ENCODE measurements around the gene BYSL. TPM values are rescaled to one million over a fixed set of nuclear protein-coding genes. Genes with fewer than 3 reads are reported as not detected.
A peak's percentile ranks its signal among the peaks of the same experiment; 100 is the strongest.

Gene BYSL
- total and polyA plus RNA-seq, 9 of the 15 experiments (the other 6 are each of a cell fraction or from before 2014, with no cell fraction given) = 22.2 to 92.3 (median 53.4) TPM

DNA sequence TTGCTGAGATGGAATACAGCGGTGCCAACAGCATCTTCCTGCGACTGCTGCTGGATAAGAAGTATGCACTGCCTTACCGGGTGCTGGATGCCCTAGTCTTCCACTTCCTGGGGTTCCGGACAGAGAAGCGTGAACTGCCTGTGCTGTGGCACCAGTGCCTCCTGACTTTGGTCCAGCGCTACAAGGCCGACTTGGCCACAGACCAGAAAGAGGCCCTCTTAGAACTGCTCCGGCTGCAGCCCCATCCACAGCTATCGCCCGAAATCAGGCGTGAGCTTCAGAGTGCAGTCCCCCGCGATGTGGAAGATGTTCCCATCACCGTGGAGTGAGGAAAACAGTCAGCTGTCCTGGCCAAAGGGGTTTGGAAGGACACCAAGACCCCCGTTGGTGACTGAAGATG is 11.1 kb downstream of the BYSL start:
- Histone ChIP-seq H3K4me1 (replicated peaks in 1 of 2; ENCODE audit: control insufficient read depth in 2 of 2, insufficient read depth in 2 of 2, low read length in 2 of 2) (peaks cover 21 to 27% of the 10 kb centered on the region in 2 experiments), H3K27ac (ENCODE audit: extremely low read depth, low read depth, low read length) (no peak overlapping the region), H3K36me3 (ENCODE audit: control insufficient read depth, insufficient read depth, low read length) (peaks cover 98% of the 10 kb centered on the region), H3K4me3 (no peak overlapping the region), H3K27me3 (ENCODE audit: control insufficient read depth in 2 of 2, insufficient read depth in 2 of 2, low read length in 2 of 2) (no peaks in the 10 kb centered on the region), H3K4me2 (ENCODE audit: insufficient read depth, low read length) (no peak overlapping the region), H3K9me3 (replicated peaks; ENCODE audit: control insufficient read depth, insufficient read depth, low read depth, low read length) (no peaks in the 10 kb centered on the region), H2AFZ (ENCODE audit: low read depth, low read length) (no peak overlapping the region), H4K20me1 (replicated peaks; ENCODE audit: control insufficient read depth, insufficient read depth, low read length) (peaks cover 18% of the 10 kb centered on the region), H3K9me1 (ENCODE audit: control insufficient read depth, insufficient read depth, low read length) (peaks cover 1% of the 10 kb centered on the region), H3K79me2 (ENCODE audit: control insufficient read depth, insufficient read depth, low read length) (peaks cover 49% of the 10 kb centered on the region), H3K9ac (ENCODE audit: insufficient read depth in 1 of 2, low read depth in 2 of 2, low read length in 2 of 2) (no peak overlapping the region; a peak in 1 of 4 replicates)
- intact Hi-C loops (cut with micrococcal nuclease) = loop anchor here (10.0 kb wide), 1 partner anchor 262 kb away; the partner anchor contains the start of gene GUCA1B
- TF ChIP-seq ARID1B (IDR thresholded peaks at IDR 0.05) (no peak), GATAD2B (IDR thresholded peaks at IDR 0.05; ENCODE audit: borderline replicate concordance) (no peak), C11orf30 (IDR thresholded peaks at IDR 0.05; ENCODE audit: low read depth) (no peak), RBFOX2 (IDR thresholded peaks at IDR 0.05; ENCODE audit: low read depth, low read length) (peak; percentile 49), POLR2G (IDR thresholded peaks at IDR 0.05; ENCODE audit: low read depth, low read length) (peak; percentile 64)
- TF ChIP-seq, protein P1, sequence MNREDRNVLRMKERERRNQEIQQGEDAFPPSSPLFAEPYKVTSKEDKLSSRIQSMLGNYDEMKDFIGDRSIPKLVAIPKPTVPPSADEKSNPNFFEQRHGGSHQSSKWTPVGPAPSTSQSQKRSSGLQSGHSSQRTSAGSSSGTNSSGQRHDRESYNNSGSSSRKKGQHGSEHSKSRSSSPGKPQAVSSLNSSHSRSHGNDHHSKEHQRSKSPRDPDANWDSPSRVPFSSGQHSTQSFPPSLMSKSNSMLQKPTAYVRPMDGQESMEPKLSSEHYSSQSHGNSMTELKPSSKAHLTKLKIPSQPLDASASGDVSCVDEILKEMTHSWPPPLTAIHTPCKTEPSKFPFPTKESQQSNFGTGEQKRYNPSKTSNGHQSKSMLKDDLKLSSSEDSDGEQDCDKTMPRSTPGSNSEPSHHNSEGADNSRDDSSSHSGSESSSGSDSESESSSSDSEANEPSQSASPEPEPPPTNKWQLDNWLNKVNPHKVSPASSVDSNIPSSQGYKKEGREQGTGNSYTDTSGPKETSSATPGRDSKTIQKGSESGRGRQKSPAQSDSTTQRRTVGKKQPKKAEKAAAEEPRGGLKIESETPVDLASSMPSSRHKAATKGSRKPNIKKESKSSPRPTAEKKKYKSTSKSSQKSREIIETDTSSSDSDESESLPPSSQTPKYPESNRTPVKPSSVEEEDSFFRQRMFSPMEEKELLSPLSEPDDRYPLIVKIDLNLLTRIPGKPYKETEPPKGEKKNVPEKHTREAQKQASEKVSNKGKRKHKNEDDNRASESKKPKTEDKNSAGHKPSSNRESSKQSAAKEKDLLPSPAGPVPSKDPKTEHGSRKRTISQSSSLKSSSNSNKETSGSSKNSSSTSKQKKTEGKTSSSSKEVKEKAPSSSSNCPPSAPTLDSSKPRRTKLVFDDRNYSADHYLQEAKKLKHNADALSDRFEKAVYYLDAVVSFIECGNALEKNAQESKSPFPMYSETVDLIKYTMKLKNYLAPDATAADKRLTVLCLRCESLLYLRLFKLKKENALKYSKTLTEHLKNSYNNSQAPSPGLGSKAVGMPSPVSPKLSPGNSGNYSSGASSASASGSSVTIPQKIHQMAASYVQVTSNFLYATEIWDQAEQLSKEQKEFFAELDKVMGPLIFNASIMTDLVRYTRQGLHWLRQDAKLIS (CRISPR knock-in tag; IDR thresholded peaks at IDR 0.05) = no peak
- ChIA-PET CTCF (ENCODE audit: low intra/inter-chr PET ratio) (interaction anchor here (0.6 kb wide), 1 partner anchor 484 kb away, joined by 3 read pairs; no protein-coding TSS in a partner anchor), POLR2A (interaction anchor here (1.7 to 13.7 kb wide), 2 partner anchors 7 to 10 kb away, joined by 6 to 166 read pairs; partner anchors contain the start of genes BYSL, CCND3 and MED20)
- FAIRE-seq (no peak), DNase-seq (ENCODE audit: extremely low read depth in 1 of 4, low spot score in 3 of 4) (no peak), ATAC-seq (no peak)
- in situ Hi-C loops (cut with MboI) = no loop called here
- TSS peak; percentile 27 for BruUV-seq (replicated peaks)
- WGBS (ENCODE audit: insufficient coverage, low coverage, missing lambda C conversion rate) = 91% methylated on average over 15 of the region's 15 CpGs
